ENCODE measurements around the gene CHSY1.
"Not testable (repeated sequence)": the region's sequence is repeated elsewhere in the genome, so short reads cannot be mapped to it uniquely, and the experiment has no call there.

Gene CHSY1

GRCh38 chr15:101133181-101133460, 118.7 kb downstream of the CHSY1 start:
- no peak for DNase-seq

GRCh38 chr15:101132390-101133180, 119.3 kb downstream of the CHSY1 start:
- DNase-seq, result no peak

- DNase-seq, result no peak
These were observed 120.1 kb downstream of the CHSY1 start for GRCh38 chr15:101131489-101132389.

GRCh38 chr15:101129851-101130380, 121.9 kb downstream of the CHSY1 start:
- DNase-seq, result no peak

- no peak for DNase-seq
These were observed 123.4 kb downstream of the CHSY1 start for GRCh38 chr15:101128221-101129015.

- peak; percentile 56 for DNase-seq
These were observed 124.3 kb downstream of the CHSY1 start for GRCh38 chr15:101127506-101128076.

- no peak for DNase-seq
These were observed 125.0 kb downstream of the CHSY1 start for GRCh38 chr15:101126618-101127505.

- not testable (repeated sequence) for DNase-seq
These were observed 125.9 kb downstream of the CHSY1 start for GRCh38 chr15:101125881-101126428.

Data from CD4-positive, alpha-beta T cell treated with Interleukin-10 for 1 hour (primary cell).